Neural progenitor cell (in vitro differentiated cells): Measurements from ENCODE around the gene CXCR5. TPM values are rescaled to one million over a fixed set of nuclear protein-coding genes. Genes with fewer than 3 reads are reported as not detected.

Experiments
- DNase-seq: peaks from one replicate; pipeline ENCODE4 v3.0.0-alpha.2; 2016; ENCODE audit warnings: low spot score
- H2AFZ ChIP-seq: fragments of 200-600 bp; sonication (generic); replicated peaks from 2 replicates; pipeline ENCODE4 v1.6.1; 2016; ENCODE audit warnings: antibody characterized with exemption
- H3F3A ChIP-seq: fragments of 200-600 bp; sonication (generic); 2 replicates; pipeline ENCODE4 v1.6.1; 2016; ENCODE audit warnings: antibody characterized with exemption, low read depth
- H3K27ac ChIP-seq: fragments of 200-600 bp; sonication (generic); 2 replicates; pipeline ENCODE4 v1.5.1; 2016; ENCODE audit warnings: mild to moderate bottlenecking
- H3K27me3 ChIP-seq: fragments of 200-600 bp; sonication (generic); 2 replicates; pipeline ENCODE4 v1.6.1; 2016; ENCODE audit warnings: mild to moderate bottlenecking, moderate library complexity
- H3K36me3 ChIP-seq: fragments of 200-600 bp; sonication (generic); 2 replicates; pipeline ENCODE4 v1.5.1; 2016
- H3K4me1 ChIP-seq: fragments of 200-600 bp; sonication (generic); 2 replicates; pipeline ENCODE4 v1.6.1; 2016; ENCODE audit warnings: mixed run types
- H3K4me2 ChIP-seq: fragments of 200-600 bp; sonication (generic); 2 replicates; pipeline ENCODE4 v1.6.1; 2016
- H3K4me3 ChIP-seq: fragments of 200-600 bp; sonication (generic); 2 replicates; pipeline ENCODE4 v1.5.1; 2016
- H3K79me2 ChIP-seq: fragments of 200-600 bp; sonication (generic); 2 replicates; pipeline ENCODE4 v1.6.1; 2016; ENCODE audit warnings: low read depth
- H3K9ac ChIP-seq: fragments of 200-600 bp; sonication (generic); 2 replicates; pipeline ENCODE4 v1.6.1; 2016
- H3K9me3 ChIP-seq: fragments of 200-600 bp; sonication (generic); 2 replicates; pipeline ENCODE4 v1.5.1; 2016; ENCODE audit warnings: low read depth
- H4K20me1 ChIP-seq: fragments of 200-600 bp; sonication (generic); 2 replicates; pipeline ENCODE4 v1.6.1; 2016; ENCODE audit warnings: low read depth
- H3K27ac Mint-ChIP-seq: 3 replicates; pipeline ENCODE4 v1.8.0; 2021; ENCODE audit warnings: mixed read lengths
- H3K27me3 Mint-ChIP-seq: 2 replicates; pipeline ENCODE4 v1.8.0; 2022; ENCODE audit warnings: low read depth, mild to moderate bottlenecking, inconsistent platforms, moderate library complexity, mixed read lengths; ENCODE audit not compliant: insufficient read depth
- H3K36me3 Mint-ChIP-seq: 3 replicates; pipeline ENCODE4 v1.8.0; 2021; ENCODE audit warnings: mixed read lengths
- H3K4me1 Mint-ChIP-seq: 3 replicates; pipeline ENCODE4 v1.8.0; 2021; ENCODE audit warnings: mixed read lengths
- H3K4me3 Mint-ChIP-seq: 3 replicates; pipeline ENCODE4 v1.8.0; 2021; ENCODE audit warnings: mild to moderate bottlenecking, moderate library complexity, mixed read lengths
- H3K9me3 Mint-ChIP-seq: 3 replicates; pipeline ENCODE4 v1.8.0; 2020; ENCODE audit warnings: mixed read lengths
- CTCF ChIP-seq: fragments of 200-600 bp; sonication (generic); IDR thresholded peaks from 2 replicates; pipeline ENCODE4 v1.5.1; 2017; ENCODE audit warnings: antibody characterized with exemption, mild to moderate bottlenecking
- EZH2 ChIP-seq: fragments of 200-600 bp; sonication (generic); IDR thresholded peaks from 2 replicates; pipeline ENCODE4 v1.6.1; 2017; ENCODE audit warnings: antibody characterized with exemption, mild to moderate bottlenecking, moderate library complexity
- EZH2phosphoT487 ChIP-seq: fragments of 200-600 bp; sonication (generic); IDR thresholded peaks from 2 replicates; pipeline ENCODE4 v1.6.1; 2017; ENCODE audit warnings: antibody characterized with exemption
- total RNA-seq: library from RNA; depleted of rRNA; stranded (reverse); fragments of >200 nt; gene quantifications from 2 replicates; pipeline ENCODE4 v1.2.3, GENCODE V29; 2015; ENCODE audit warnings: low replicate concordance

The CXCR5 gene
- total RNA-seq, 1 donor from 2014 or later, result not detected

GRCh38 chr11:118881228-118881627 is 2.5 kb upstream of the CXCR5 start:
- peaks cover 4% of the 10 kb centered on the region for H3K27me3 Mint-ChIP-seq
- H3F3A ChIP-seq, result no peaks in the 10 kb centered on the region
- no peak overlapping the region for H3K4me2 ChIP-seq
- no peaks in the 10 kb centered on the region for H3K9me3 Mint-ChIP-seq
- peaks cover 8% of the 10 kb centered on the region for H3K4me1 Mint-ChIP-seq
- H3K27me3 ChIP-seq, result no peaks in the 10 kb centered on the region
- H3K36me3 Mint-ChIP-seq, result no peaks in the 10 kb centered on the region
- H4K20me1 ChIP-seq, result no peaks in the 10 kb centered on the region
- TF ChIP-seq CTCF, result no peak
- no peak for TF ChIP-seq EZH2phosphoT487
- no peak for TF ChIP-seq EZH2
- H3K36me3 ChIP-seq, result no peaks in the 10 kb centered on the region
- H3K27ac Mint-ChIP-seq, result no peak overlapping the region
- no peaks in the 10 kb centered on the region for H3K79me2 ChIP-seq
- no peak overlapping the region for H3K4me3 ChIP-seq
- H3K4me1 ChIP-seq, result no peaks in the 10 kb centered on the region
- H3K27ac ChIP-seq, result no peak overlapping the region
- no peak overlapping the region for H2AFZ ChIP-seq
- H3K9ac ChIP-seq, result no peak overlapping the region
- H3K9me3 ChIP-seq, result no peaks in the 10 kb centered on the region
- DNase-seq, result no peak
- no peak overlapping the region for H3K4me3 Mint-ChIP-seq

GRCh38 chr11:118882491-118882890 is 1.2 kb upstream of the CXCR5 start:
- no peaks in the 10 kb centered on the region for H3K9me3 ChIP-seq
- H3K9ac ChIP-seq, result no peak overlapping the region
- H3K4me1 Mint-ChIP-seq, result peaks cover 16% of the 10 kb centered on the region
- H3K79me2 ChIP-seq, result no peaks in the 10 kb centered on the region
- H3K4me3 ChIP-seq, result no peak overlapping the region
- H3K9me3 Mint-ChIP-seq, result no peaks in the 10 kb centered on the region
- no peaks in the 10 kb centered on the region for H4K20me1 ChIP-seq
- H3K27me3 Mint-ChIP-seq, result peaks cover 6% of the 10 kb centered on the region
- H3K4me1 ChIP-seq, result no peaks in the 10 kb centered on the region
- no peaks in the 10 kb centered on the region for H3K36me3 Mint-ChIP-seq
- no peak overlapping the region for H3K4me3 Mint-ChIP-seq
- no peaks in the 10 kb centered on the region for H3F3A ChIP-seq
- H3K4me2 ChIP-seq, result no peak overlapping the region
- no peak overlapping the region for H3K27ac Mint-ChIP-seq
- no peak overlapping the region for H3K27ac ChIP-seq
- DNase-seq, result no peak
- TF ChIP-seq EZH2phosphoT487 (no peak), EZH2 (no peak), CTCF (no peak)
- H2AFZ ChIP-seq, result no peak overlapping the region
- H3K27me3 ChIP-seq, result no peaks in the 10 kb centered on the region
- no peaks in the 10 kb centered on the region for H3K36me3 ChIP-seq

- Mint-ChIP-seq H3K36me3 (no peaks in the 10 kb centered on the region), H3K27me3 (peaks cover 6% of the 10 kb centered on the region)
Observed at GRCh38 chr11:118883004-118883367, 706 bp upstream of the CXCR5 start.

More at GRCh38 chr11:118883004-118883367, 706 bp upstream of the CXCR5 start:
- H3K4me3 Mint-ChIP-seq, result no peak overlapping the region
- H3K27ac Mint-ChIP-seq, result no peak overlapping the region
- DNase-seq, result no peak
- no peak overlapping the region for H3K4me3 ChIP-seq
- no peaks in the 10 kb centered on the region for H3K36me3 ChIP-seq
- no peaks in the 10 kb centered on the region for H3K79me2 ChIP-seq
- no peaks in the 10 kb centered on the region for H4K20me1 ChIP-seq
- no peak overlapping the region for H2AFZ ChIP-seq
- TF ChIP-seq EZH2phosphoT487 (no peak), CTCF (no peak), EZH2 (no peak)
- no peak overlapping the region for H3K4me2 ChIP-seq
- no peaks in the 10 kb centered on the region for H3F3A ChIP-seq
- peaks cover 21% of the 10 kb centered on the region for H3K4me1 Mint-ChIP-seq
- H3K9ac ChIP-seq, result no peak overlapping the region
- no peaks in the 10 kb centered on the region for H3K9me3 Mint-ChIP-seq
- no peaks in the 10 kb centered on the region for H3K9me3 ChIP-seq
- H3K4me1 ChIP-seq, result peaks cover 5% of the 10 kb centered on the region
- H3K27me3 ChIP-seq, result no peaks in the 10 kb centered on the region
- no peak overlapping the region for H3K27ac ChIP-seq
